GM12878 (cell line): Measurements from ENCODE around the gene C17orf113. TPM values are rescaled to one million over a fixed set of nuclear protein-coding genes. Genes with fewer than 3 reads are reported as not detected.

Experiments
- ATAC-seq: fragments of 200-7000 bp; cut with Tn5 transposase; 3 replicates; pipeline ENCODE4 v1.9.1; 2020; ENCODE audit warnings: mild to moderate bottlenecking, moderate library complexity
- BruUV-seq: library from RNA; stranded (reverse); fragments of 400-500 nt; replicated peaks from 2 replicates; lab custom pipeline; 2021; lab: Mats Ljungman, UMichigan
- CTCF ChIA-PET: fragments of 300-600 bp; sonication (Branson Sonifier 250); formaldehyde crosslinking; extraction: SDS; loops from one replicate; lab custom pipeline; 2021; ENCODE audit warnings: inconsistent platforms; lab: Yijun Ruan, JAX
- POLR2A ChIA-PET: fragments of 350-600 bp; formaldehyde crosslinking; extraction: SDS; loops from one replicate; lab custom pipeline; 2021; ENCODE audit warnings: inconsistent platforms; lab: Charles Lee
- RAD21 ChIA-PET: fragments of 300-600 bp; sonication (Branson Sonifier 250); formaldehyde crosslinking; loops from one replicate; lab custom pipeline; 2023; ENCODE audit warnings: antibody characterized with exemption; ENCODE audit not compliant: unreplicated experiment; lab: Charles Lee
- SMC1A ChIA-PET: fragments of 300-600 bp; sonication (Branson Sonifier 250); formaldehyde crosslinking; loops from one replicate; lab custom pipeline; 2023; ENCODE audit not compliant: unreplicated experiment, uncharacterized antibody; lab: Charles Lee
- DNase-seq: peaks from one replicate; pipeline ENCODE4 v3.0.0-alpha.2; 2011; ENCODE audit warnings: low read depth, low spot score
- FAIRE-seq: peaks from 3 replicates; lab custom pipeline; 2011; peaks lifted over from hg19 to GRCh38; lab: Jason Lieb, UNC
- H2AFZ ChIP-seq: 2 replicates; pipeline ENCODE4 v1.6.0; 2011; ENCODE audit warnings: low read depth, low read length, control low read depth; ENCODE audit not compliant: control insufficient read depth
- H3K27ac ChIP-seq: 2 replicates; pipeline ENCODE4 v1.5.1; 2011; ENCODE audit warnings: control low read depth; ENCODE audit not compliant: control insufficient read depth, insufficient read depth
- H3K27me3 ChIP-seq, 2 experiments: replicated peaks in 1 of 2; 2 replicates each; pipeline versions ENCODE4 v1.6.0 to v1.6.1; 2011; ENCODE audit warnings: low read length in 1 of 2; ENCODE audit not compliant: control insufficient read depth in 2 of 2, insufficient read depth in 2 of 2
- H3K36me3 ChIP-seq, 2 experiments: 2 replicates each; pipeline ENCODE4 v1.5.1; 2011; ENCODE audit warnings: low read length in 1 of 2; ENCODE audit not compliant: control insufficient read depth in 2 of 2, insufficient read depth in 2 of 2
- H3K4me1 ChIP-seq: 2 replicates; pipeline ENCODE4 v1.6.1; 2011; ENCODE audit warnings: mild to moderate bottlenecking, low read length, moderate library complexity, mixed read lengths; ENCODE audit not compliant: control insufficient read depth, insufficient read depth
- H3K4me2 ChIP-seq: 2 replicates; pipeline ENCODE4 v1.6.0; 2011; ENCODE audit warnings: control low read depth; ENCODE audit not compliant: control insufficient read depth, insufficient read depth
- H3K4me3 ChIP-seq: fragments of 200-600 bp; sonication (generic); 2 replicates; pipeline ENCODE4 v1.5.1; 2016
- H3K79me2 ChIP-seq: 2 replicates; pipeline ENCODE4 v1.6.0; 2011; ENCODE audit warnings: low read length; ENCODE audit not compliant: control insufficient read depth, insufficient read depth
- H3K9ac ChIP-seq: 2 replicates; pipeline ENCODE4 v1.8.0; 2011; ENCODE audit warnings: low read length, control low read depth, mixed read lengths; ENCODE audit not compliant: control insufficient read depth, insufficient read depth
- H3K9me3 ChIP-seq: replicated peaks from 3 replicates; pipeline ENCODE4 v1.5.1; 2011; ENCODE audit warnings: mild to moderate bottlenecking, low read length; ENCODE audit not compliant: control insufficient read depth, insufficient read depth
- H4K20me1 ChIP-seq: 2 replicates; pipeline ENCODE4 v1.6.0; 2011; ENCODE audit not compliant: control insufficient read depth, insufficient read depth
- CTCF ChIP-seq, 3 experiments: IDR thresholded peaks in 2 of 3; conservative IDR thresholded peaks in 1 of 3; 2 replicates each; pipeline ENCODE4 v1.5.1; 2011; ENCODE audit warnings: low read depth in 3 of 3, low read length in 3 of 3, mild to moderate bottlenecking in 3 of 3, control low read depth in 2 of 3, moderate library complexity in 2 of 3, inconsistent platforms in 1 of 3, mixed read lengths in 1 of 3; ENCODE audit not compliant: control insufficient read depth in 2 of 3, insufficient read depth in 1 of 3; ENCODE audit errors: extremely low read depth in 1 of 3
- STAT3 ChIP-seq: IDR thresholded peaks from 2 replicates; pipeline ENCODE4 v1.6.1; 2011; ENCODE audit warnings: low read depth, low read length, improper control_type of control experiment
- WGBS: methylation state at CpG from one replicate; pipeline ENCODE4 v1.1.6; 2016; ENCODE audit warnings: low lambda C conversion rate; ENCODE audit not compliant: insufficient replicate concordance, insufficient coverage; ENCODE audit errors: missing lambda C conversion rate; 5-methylcytosine and 5-hydroxymethylcytosine counted together
- in situ Hi-C: fragments of 300-500 bp; cut with MboI; formaldehyde crosslinking; loops from 9 replicates; pipeline ENCODE4 v1.14.3; 2018; ENCODE audit warnings: mixed read lengths
- intact Hi-C: fragments of 100-400 bp; cut with micrococcal nuclease; formaldehyde crosslinking; loops from one replicate; pipeline ENCODE4 v1.14.2; 2022; ENCODE audit not compliant: unreplicated experiment
- polyA plus RNA-seq, 11 experiments: library from polyadenylated mRNA; depleted of rRNA in 4 of 11; unstranded in 6 of 11; stranded (reverse) in 5 of 11; fragments of >200 nt; fragmentation: Nextera tagmentation in 4 of 11; fragmentation: Illumina TruSeq in 1 of 11; extraction: Ambion mirVana in 4 of 11; extraction: Trizol in 1 of 11; gene quantifications; 1 replicate in 1 of 11; 2 replicates in 10 of 11; pipeline versions ENCODE4 v1.2.1 to v1.2.3, GENCODE V29; 2011 to 2016; ENCODE audit warnings: inconsistent platforms in 2 of 11, missing spikeins in 2 of 11, low read depth in 1 of 11
- total RNA-seq, 4 experiments: library from RNA; depleted of rRNA in 3 of 4; stranded (reverse); fragments of >200 nt in 3 of 4; fragmentation: Illumina TruSeq in 1 of 4; extraction: Trizol in 1 of 4; gene quantifications; 2 replicates each; pipeline versions ENCODE4 v1.2.1 to v1.2.3, GENCODE V29; 2013 to 2021

The C17orf113 gene
- total and polyA plus RNA-seq, 10 of the 15 experiments (the other 5 are each of a cell fraction or from before 2014, with no cell fraction given), result 0.03 to 0.17 (median 0.08) TPM; not detected in 3

GRCh38 chr17:42096360-42097111, 46.1 kb upstream of the C17orf113 start:
- Histone ChIP-seq H2AFZ (no peak overlapping the region), H3K4me3 (no peak overlapping the region), H3K36me3 (no peaks in the 10 kb centered on the region), H3K27me3 (peaks cover 1 to 6% of the 10 kb centered on the region in 2 experiments; a peak in 1 of 4 replicates), H3K9ac (no peak overlapping the region), H3K4me1 (peaks cover 5% of the 10 kb centered on the region), H3K79me2 (no peaks in the 10 kb centered on the region), H3K9me3 (no peaks in the 10 kb centered on the region), H4K20me1 (0 out of 2 replicates have a peak, but pooled peaks cover 3% of the 10 kb centered on the region), H3K27ac (no peak overlapping the region), H3K4me2 (no peak overlapping the region)
- FAIRE-seq (no peak), DNase-seq (no peak), ATAC-seq (no peak)
- in situ Hi-C loops, result no loop called here
- ChIA-PET POLR2A (interaction anchor here (0.6 kb wide), 1 partner anchor 39 kb away, joined by 3 read pairs; no protein-coding TSS in a partner anchor), RAD21 (interaction anchor here (0.5 kb wide), 1 partner anchor 12 kb away, joined by 3 read pairs; no protein-coding TSS in a partner anchor), CTCF (interaction anchor here (0.6 to 2.1 kb wide), 5 partner anchors 19 to 789 kb away, joined by 3 to 7 read pairs (median 4); no protein-coding TSS in a partner anchor), SMC1A (interaction anchor here (0.5 to 2.4 kb wide), 3 partner anchors 12 to 132 kb away, joined by 4 to 6 read pairs (median 4); no protein-coding TSS in a partner anchor)
- no TSS peak for BruUV-seq
- TF ChIP-seq STAT3 (no peak), CTCF (IDR thresholded peaks at IDR 0.05 in 2 of 3, conservative IDR thresholded peaks at IDR 0.05 in 1 of 3; ENCODE audit: control insufficient read depth in 2 of 3, extremely low read depth in 1 of 3, insufficient read depth in 1 of 3, low read depth in 3 of 3, low read length in 3 of 3) (0 out of 6 replicates have a peak, but pooled peaks of 1 of the 3 experiments have one; percentile 5)
- WGBS, result 43% methylated on average over 8 of the region's 8 CpGs
- intact Hi-C loops, result no loop called here
